WI38 (cell line): ENCODE results near the gene MYBPHL.

Experiments used
- H3K4me3 ChIP-seq: 2 replicates; pipeline ENCODE4 v1.5.1; 2011; ENCODE audit warnings: low read depth, mild to moderate bottlenecking, control low read depth, low read length
- CTCF ChIP-seq: IDR thresholded peaks from 2 replicates; pipeline ENCODE4 v1.5.1; 2012; ENCODE audit warnings: low read depth, mild to moderate bottlenecking, control low read depth, low read length

The MYBPHL gene

DNA sequence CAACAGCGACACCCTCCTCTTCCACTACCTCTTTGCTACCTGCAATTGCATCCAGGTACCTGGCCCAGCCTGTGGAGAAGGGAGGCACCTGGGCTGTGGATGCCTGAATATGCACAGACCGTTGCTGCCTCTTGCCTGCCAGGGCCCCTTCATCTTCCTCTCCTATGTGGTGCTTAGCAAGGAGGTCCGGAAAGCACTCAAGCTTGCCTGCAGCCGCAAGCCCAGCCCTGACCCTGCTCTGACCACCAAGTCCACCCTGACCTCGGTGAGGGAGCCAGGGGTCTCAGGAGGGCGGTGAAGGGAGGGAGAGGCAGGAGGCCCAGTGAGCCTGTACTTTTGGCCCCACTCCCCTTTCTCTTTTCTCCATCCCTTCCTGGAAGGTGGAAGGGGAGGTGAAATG lies 35.4 kb downstream of the MYBPHL start:
- H3K4me3 ChIP-seq: no peak overlapping the region
- TF ChIP-seq CTCF: no peak

GRCh38 chr1:109270623-109271317 lies 36.0 kb downstream of the MYBPHL start:
- no peak overlapping the region for H3K4me3 ChIP-seq
- no peak for TF ChIP-seq CTCF

DNA sequence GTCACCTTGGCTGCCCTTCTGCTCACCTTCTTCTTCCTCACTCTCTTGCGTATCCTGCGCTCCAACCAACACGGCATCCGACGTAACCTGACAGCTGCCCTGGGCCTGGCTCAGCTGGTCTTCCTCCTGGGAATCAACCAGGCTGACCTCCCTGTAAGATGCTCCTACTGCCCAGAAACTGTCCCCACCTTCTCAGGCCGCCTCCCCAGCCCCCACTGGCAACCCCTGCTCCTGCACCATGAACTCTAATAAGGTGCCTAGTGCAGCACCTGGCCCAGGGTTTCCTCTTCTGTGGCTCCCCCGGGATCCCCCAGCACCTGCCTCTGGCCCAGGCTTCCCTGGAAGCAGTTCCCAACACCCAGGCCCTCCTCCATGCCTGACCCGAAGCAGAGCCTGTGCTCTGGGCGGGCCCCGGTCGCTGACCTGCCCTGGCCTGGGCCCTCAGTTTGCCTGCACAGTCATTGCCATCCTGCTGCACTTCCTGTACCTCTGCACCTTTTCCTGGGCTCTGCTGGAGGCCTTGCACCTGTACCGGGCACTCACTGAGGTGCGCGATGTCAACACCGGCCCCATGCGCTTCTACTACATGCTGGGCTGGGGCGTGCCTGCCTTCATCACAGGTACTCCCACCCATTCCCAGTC lies 36.7 kb downstream of the MYBPHL start:
- no peak for TF ChIP-seq CTCF

GRCh38 chr1:109269212-109269980 lies 37.4 kb downstream of the MYBPHL start:
- no peak overlapping the region for H3K4me3 ChIP-seq
- TF ChIP-seq CTCF: no peak

More for the DNA sequence above, 36.7 kb downstream of the MYBPHL start:
- H3K4me3 ChIP-seq: no peak overlapping the region

- TF ChIP-seq CTCF: no peak
- no peak overlapping the region for H3K4me3 ChIP-seq
Measured at GRCh38 chr1:109268431-109269211, 38.2 kb downstream of the MYBPHL start.

GRCh38 chr1:109267743-109268300 lies 39.0 kb downstream of the MYBPHL start:
- no peak overlapping the region for H3K4me3 ChIP-seq
- no peak for TF ChIP-seq CTCF
